Smooth muscle cell (in vitro differentiated cells): Measurements from ENCODE around the gene GABBR1. TPM values are rescaled to one million over a fixed set of nuclear protein-coding genes. Genes with fewer than 3 reads are reported as not detected.

Source experiments
- DNase-seq: peaks from one replicate; lab custom pipeline; 2025; ENCODE audit not compliant: unreplicated experiment; lab: John Stamatoyannopoulos, UW
- H2AFZ ChIP-seq: fragments of 200-600 bp; sonication (generic); 2 replicates; pipeline ENCODE4 v1.6.0; 2016; ENCODE audit warnings: antibody characterized with exemption, low read depth, mild to moderate bottlenecking
- H3F3A ChIP-seq: fragments of 200-600 bp; sonication (generic); 2 replicates; pipeline ENCODE4 v1.6.0; 2017; ENCODE audit warnings: antibody characterized with exemption, low read depth
- H3K27ac ChIP-seq: fragments of 200-600 bp; sonication (generic); 2 replicates; pipeline ENCODE4 v1.5.1; 2016; ENCODE audit warnings: low read depth, mild to moderate bottlenecking
- H3K27me3 ChIP-seq: fragments of 200-600 bp; sonication (generic); 2 replicates; pipeline ENCODE4 v1.6.1; 2016; ENCODE audit warnings: low read depth, mild to moderate bottlenecking
- H3K36me3 ChIP-seq: fragments of 200-600 bp; sonication (generic); 2 replicates; pipeline ENCODE4 v1.5.1; 2016; ENCODE audit warnings: low read depth
- H3K4me1 ChIP-seq: fragments of 200-600 bp; sonication (generic); 2 replicates; pipeline ENCODE4 v1.5.1; 2016; ENCODE audit warnings: low read depth
- H3K4me2 ChIP-seq: fragments of 200-600 bp; sonication (generic); 2 replicates; pipeline ENCODE4 v1.6.0; 2016; ENCODE audit warnings: mild to moderate bottlenecking
- H3K4me3 ChIP-seq: fragments of 200-600 bp; sonication (generic); 2 replicates; pipeline ENCODE4 v1.5.1; 2016; ENCODE audit warnings: mild to moderate bottlenecking
- H3K79me2 ChIP-seq: fragments of 200-600 bp; sonication (generic); 2 replicates; pipeline ENCODE4 v1.6.0; 2016; ENCODE audit warnings: low read depth, mild to moderate bottlenecking
- H3K9ac ChIP-seq: fragments of 200-600 bp; sonication (generic); 2 replicates; pipeline ENCODE4 v1.6.0; 2016; ENCODE audit warnings: low read depth
- H3K9me3 ChIP-seq: fragments of 200-600 bp; sonication (generic); replicated peaks from 2 replicates; pipeline ENCODE4 v1.5.1; 2016; ENCODE audit warnings: low read depth
- H4K20me1 ChIP-seq: fragments of 200-600 bp; sonication (generic); 2 replicates; pipeline ENCODE4 v1.6.0; 2016; ENCODE audit warnings: low read depth
- WGBS: methylation state at CpG from one replicate; pipeline ENCODE4 v1.1.7; 2016; ENCODE audit warnings: low lambda C conversion rate; 5-methylcytosine and 5-hydroxymethylcytosine counted together
- polyA plus RNA-seq: library from polyadenylated mRNA; unstranded; fragments of >200 nt; fragmentation: Nextera tagmentation; extraction: Ambion mirVana; gene quantifications from 2 replicates; pipeline ENCODE4 v1.2.1, GENCODE V29; 2016
- total RNA-seq: library from RNA; depleted of rRNA; stranded (reverse); fragments of >200 nt; gene quantifications from 2 replicates; pipeline ENCODE4 v1.2.3, GENCODE V29; 2014
- TF ChIP-seq, protein P1 (sequence below): fragments of 200-600 bp; sonication (generic); IDR thresholded peaks from 2 replicates; pipeline ENCODE4 v1.5.1; 2017; ENCODE audit warnings: borderline replicate concordance, mild to moderate bottlenecking, antibody characterized with exemption; ENCODE audit not compliant: insufficient read depth, poor library complexity, severe bottlenecking

Gene GABBR1
- total and polyA plus RNA-seq, 2 experiments from 2014 or later, result 13.2 to 26.0 TPM

DNA sequence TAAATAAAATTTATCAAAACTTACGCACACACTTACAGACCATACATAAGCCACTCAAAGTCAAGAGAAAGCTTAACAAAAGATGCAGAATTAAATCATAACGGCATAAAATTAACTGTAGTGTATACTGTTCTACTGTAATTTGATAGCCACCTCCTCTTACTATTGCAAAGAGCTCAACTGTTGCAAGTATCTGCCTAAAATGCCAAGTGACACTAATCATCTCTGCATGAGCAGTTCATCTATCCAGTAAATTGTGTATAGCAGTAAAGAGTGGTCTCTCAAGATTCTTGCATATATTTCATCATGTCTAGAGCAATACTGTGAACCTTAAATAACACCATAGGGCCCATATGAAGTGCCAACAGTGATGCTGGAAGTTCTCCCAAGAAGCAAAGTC lies 35.8 kb downstream of the GABBR1 start:
- no peaks in the 10 kb centered on the region for H3K4me1 ChIP-seq
- H2AFZ ChIP-seq, result no peak overlapping the region
- H3K79me2 ChIP-seq, result no peaks in the 10 kb centered on the region
- H3F3A ChIP-seq, result peaks cover 9% of the 10 kb centered on the region
- no peaks in the 10 kb centered on the region for H3K9me3 ChIP-seq
- DNase-seq, result no peak
- no peaks in the 10 kb centered on the region for H3K27me3 ChIP-seq
- H4K20me1 ChIP-seq, result no peaks in the 10 kb centered on the region
- no peak overlapping the region for H3K27ac ChIP-seq
- TF ChIP-seq, protein P1, sequence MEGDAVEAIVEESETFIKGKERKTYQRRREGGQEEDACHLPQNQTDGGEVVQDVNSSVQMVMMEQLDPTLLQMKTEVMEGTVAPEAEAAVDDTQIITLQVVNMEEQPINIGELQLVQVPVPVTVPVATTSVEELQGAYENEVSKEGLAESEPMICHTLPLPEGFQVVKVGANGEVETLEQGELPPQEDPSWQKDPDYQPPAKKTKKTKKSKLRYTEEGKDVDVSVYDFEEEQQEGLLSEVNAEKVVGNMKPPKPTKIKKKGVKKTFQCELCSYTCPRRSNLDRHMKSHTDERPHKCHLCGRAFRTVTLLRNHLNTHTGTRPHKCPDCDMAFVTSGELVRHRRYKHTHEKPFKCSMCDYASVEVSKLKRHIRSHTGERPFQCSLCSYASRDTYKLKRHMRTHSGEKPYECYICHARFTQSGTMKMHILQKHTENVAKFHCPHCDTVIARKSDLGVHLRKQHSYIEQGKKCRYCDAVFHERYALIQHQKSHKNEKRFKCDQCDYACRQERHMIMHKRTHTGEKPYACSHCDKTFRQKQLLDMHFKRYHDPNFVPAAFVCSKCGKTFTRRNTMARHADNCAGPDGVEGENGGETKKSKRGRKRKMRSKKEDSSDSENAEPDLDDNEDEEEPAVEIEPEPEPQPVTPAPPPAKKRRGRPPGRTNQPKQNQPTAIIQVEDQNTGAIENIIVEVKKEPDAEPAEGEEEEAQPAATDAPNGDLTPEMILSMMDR, result no peak
- WGBS, result 91% methylated on average over 2 of the region's 2 CpGs
- no peak overlapping the region for H3K9ac ChIP-seq
- H3K36me3 ChIP-seq, result no peaks in the 10 kb centered on the region
- H3K4me2 ChIP-seq, result no peak overlapping the region
- no peak overlapping the region for H3K4me3 ChIP-seq

- 85% methylated on average over 6 of the region's 6 CpGs for WGBS
- no peaks in the 10 kb centered on the region for H3K79me2 ChIP-seq
- H3K27me3 ChIP-seq, result no peaks in the 10 kb centered on the region
- H3F3A ChIP-seq, result peaks cover 9% of the 10 kb centered on the region
- no peak overlapping the region for H3K9ac ChIP-seq
- H3K36me3 ChIP-seq, result no peaks in the 10 kb centered on the region
- H2AFZ ChIP-seq, result no peak overlapping the region
- no peak overlapping the region for H3K27ac ChIP-seq
- TF ChIP-seq, protein P1, result no peak
- no peak overlapping the region for H3K4me2 ChIP-seq
- H4K20me1 ChIP-seq, result no peaks in the 10 kb centered on the region
- no peaks in the 10 kb centered on the region for H3K4me1 ChIP-seq
- H3K4me3 ChIP-seq, result no peak overlapping the region
- DNase-seq, result no peak
- no peaks in the 10 kb centered on the region for H3K9me3 ChIP-seq
These were observed 36.5 kb downstream of the GABBR1 start for GRCh38 chr6:29596381-29596900.

- no peak overlapping the region for H3K4me3 ChIP-seq
- no peaks in the 10 kb centered on the region for H3K36me3 ChIP-seq
- TF ChIP-seq, protein P1, result no peak
- H4K20me1 ChIP-seq, result no peaks in the 10 kb centered on the region
- 53% methylated on average over 4 of the region's 4 CpGs for whole genome bisulfite sequencing
- no peaks in the 10 kb centered on the region for H3K9me3 ChIP-seq
- no peak for DNase-seq
- no peaks in the 10 kb centered on the region for H3K79me2 ChIP-seq
- H3K4me2 ChIP-seq, result peak overlapping the region; percentile 32
- no peak overlapping the region for H2AFZ ChIP-seq
- no peak overlapping the region for H3K9ac ChIP-seq
- no peaks in the 10 kb centered on the region for H3K27me3 ChIP-seq
- H3F3A ChIP-seq, result peaks cover 7% of the 10 kb centered on the region
- no peak overlapping the region for H3K27ac ChIP-seq
- no peaks in the 10 kb centered on the region for H3K4me1 ChIP-seq
These were observed 39.7 kb downstream of the GABBR1 start for GRCh38 chr6:29593199-29593855.

- Histone ChIP-seq H3K4me2 (no peak overlapping the region), H3F3A (peaks cover 7% of the 10 kb centered on the region), H3K36me3 (no peaks in the 10 kb centered on the region), H2AFZ (no peak overlapping the region), H3K79me2 (no peaks in the 10 kb centered on the region), H3K27ac (no peak overlapping the region), H3K9me3 (no peaks in the 10 kb centered on the region), H4K20me1 (no peaks in the 10 kb centered on the region), H3K9ac (no peak overlapping the region), H3K4me1 (no peaks in the 10 kb centered on the region), H3K4me3 (no peak overlapping the region), H3K27me3 (no peaks in the 10 kb centered on the region)
- TF ChIP-seq, protein P1, result no peak
- WGBS, result 94% methylated on average over 2 of the region's 2 CpGs
- DNase-seq, result no peak
These were observed 41.3 kb downstream of the GABBR1 start for GRCh38 chr6:29591677-29592076.
